Smooth muscle cell (in vitro differentiated cells): Measurements from ENCODE around the gene ABCC9. TPM values are rescaled to one million over a fixed set of nuclear protein-coding genes. Genes with fewer than 3 reads are reported as not detected.

Experiments
- DNase-seq: peaks from one replicate; lab custom pipeline; 2025; ENCODE audit not compliant: unreplicated experiment; lab: John Stamatoyannopoulos, UW
- H2AFZ ChIP-seq: fragments of 200-600 bp; sonication (generic); 2 replicates; pipeline ENCODE4 v1.6.0; 2016; ENCODE audit warnings: antibody characterized with exemption, low read depth, mild to moderate bottlenecking
- H3F3A ChIP-seq: fragments of 200-600 bp; sonication (generic); 2 replicates; pipeline ENCODE4 v1.6.0; 2017; ENCODE audit warnings: antibody characterized with exemption, low read depth
- H3K27ac ChIP-seq: fragments of 200-600 bp; sonication (generic); 2 replicates; pipeline ENCODE4 v1.5.1; 2016; ENCODE audit warnings: low read depth, mild to moderate bottlenecking
- H3K27me3 ChIP-seq: fragments of 200-600 bp; sonication (generic); 2 replicates; pipeline ENCODE4 v1.6.1; 2016; ENCODE audit warnings: low read depth, mild to moderate bottlenecking
- H3K36me3 ChIP-seq: fragments of 200-600 bp; sonication (generic); 2 replicates; pipeline ENCODE4 v1.5.1; 2016; ENCODE audit warnings: low read depth
- H3K4me1 ChIP-seq: fragments of 200-600 bp; sonication (generic); 2 replicates; pipeline ENCODE4 v1.5.1; 2016; ENCODE audit warnings: low read depth
- H3K4me2 ChIP-seq: fragments of 200-600 bp; sonication (generic); 2 replicates; pipeline ENCODE4 v1.6.0; 2016; ENCODE audit warnings: mild to moderate bottlenecking
- H3K4me3 ChIP-seq: fragments of 200-600 bp; sonication (generic); 2 replicates; pipeline ENCODE4 v1.5.1; 2016; ENCODE audit warnings: mild to moderate bottlenecking
- H3K79me2 ChIP-seq: fragments of 200-600 bp; sonication (generic); 2 replicates; pipeline ENCODE4 v1.6.0; 2016; ENCODE audit warnings: low read depth, mild to moderate bottlenecking
- H3K9ac ChIP-seq: fragments of 200-600 bp; sonication (generic); 2 replicates; pipeline ENCODE4 v1.6.0; 2016; ENCODE audit warnings: low read depth
- H3K9me3 ChIP-seq: fragments of 200-600 bp; sonication (generic); replicated peaks from 2 replicates; pipeline ENCODE4 v1.5.1; 2016; ENCODE audit warnings: low read depth
- H4K20me1 ChIP-seq: fragments of 200-600 bp; sonication (generic); 2 replicates; pipeline ENCODE4 v1.6.0; 2016; ENCODE audit warnings: low read depth
- CTCF ChIP-seq: fragments of 200-600 bp; sonication (generic); IDR thresholded peaks from 2 replicates; pipeline ENCODE4 v1.5.1; 2017; ENCODE audit warnings: borderline replicate concordance, mild to moderate bottlenecking, antibody characterized with exemption; ENCODE audit not compliant: insufficient read depth, poor library complexity, severe bottlenecking
- WGBS: methylation state at CpG from one replicate; pipeline ENCODE4 v1.1.7; 2016; ENCODE audit warnings: low lambda C conversion rate; 5-methylcytosine and 5-hydroxymethylcytosine counted together
- polyA plus RNA-seq: library from polyadenylated mRNA; unstranded; fragments of >200 nt; fragmentation: Nextera tagmentation; extraction: Ambion mirVana; gene quantifications from 2 replicates; pipeline ENCODE4 v1.2.1, GENCODE V29; 2016
- total RNA-seq: library from RNA; depleted of rRNA; stranded (reverse); fragments of >200 nt; gene quantifications from 2 replicates; pipeline ENCODE4 v1.2.3, GENCODE V29; 2014

Gene ABCC9
- total and polyA plus RNA-seq, 2 experiments from 2014 or later = 0.22 TPM; not detected in 1

DNA sequence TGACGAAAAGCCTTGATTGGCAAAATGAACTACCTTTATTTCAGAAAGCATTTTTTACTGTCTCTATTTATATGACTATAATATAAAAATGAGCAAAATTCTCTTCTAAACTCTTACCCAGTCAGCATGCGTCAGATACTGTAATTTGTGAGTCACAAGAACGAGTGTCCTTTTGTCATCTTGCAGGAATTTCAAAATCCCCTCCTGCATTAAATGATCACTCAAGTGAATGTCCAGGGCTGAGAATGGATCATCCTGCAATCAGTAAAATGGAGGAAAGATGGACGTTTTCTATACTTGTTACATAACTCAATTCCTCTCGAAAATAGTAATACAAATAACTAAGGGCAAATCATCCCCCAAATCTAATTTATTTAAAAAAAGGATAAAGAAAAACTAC, 89.0 kb downstream of the ABCC9 start:
- H3K4me1 ChIP-seq = no peaks in the 10 kb centered on the region
- no peaks in the 10 kb centered on the region for H3K36me3 ChIP-seq
- no peak overlapping the region for H3K4me2 ChIP-seq
- no peak overlapping the region for H3K27ac ChIP-seq
- peak overlapping the region; percentile 33 for H2AFZ ChIP-seq
- DNase-seq = no peak
- H4K20me1 ChIP-seq = no peaks in the 10 kb centered on the region
- WGBS = 67% methylated on average over 5 of the region's 5 CpGs
- H3K79me2 ChIP-seq = no peaks in the 10 kb centered on the region
- no peaks in the 10 kb centered on the region for H3F3A ChIP-seq
- no peak overlapping the region for H3K4me3 ChIP-seq
- H3K9ac ChIP-seq = no peak overlapping the region
- no peak for TF ChIP-seq CTCF
- H3K27me3 ChIP-seq = no peaks in the 10 kb centered on the region
- H3K9me3 ChIP-seq = no peaks in the 10 kb centered on the region

GRCh38 chr12:21851151-21851550, 90.1 kb downstream of the ABCC9 start:
- WGBS = 85% methylated on average over 1 of the region's 1 CpG
- no peaks in the 10 kb centered on the region for H3K9me3 ChIP-seq
- DNase-seq = no peak
- no peaks in the 10 kb centered on the region for H3K27me3 ChIP-seq
- no peaks in the 10 kb centered on the region for H3F3A ChIP-seq
- H3K36me3 ChIP-seq = no peaks in the 10 kb centered on the region
- no peak overlapping the region for H3K4me3 ChIP-seq
- TF ChIP-seq CTCF = no peak
- no peak overlapping the region for H2AFZ ChIP-seq
- H3K79me2 ChIP-seq = no peaks in the 10 kb centered on the region
- no peak overlapping the region for H3K27ac ChIP-seq
- no peaks in the 10 kb centered on the region for H3K4me1 ChIP-seq
- no peak overlapping the region for H3K4me2 ChIP-seq
- H4K20me1 ChIP-seq = no peaks in the 10 kb centered on the region
- H3K9ac ChIP-seq = no peak overlapping the region

DNA sequence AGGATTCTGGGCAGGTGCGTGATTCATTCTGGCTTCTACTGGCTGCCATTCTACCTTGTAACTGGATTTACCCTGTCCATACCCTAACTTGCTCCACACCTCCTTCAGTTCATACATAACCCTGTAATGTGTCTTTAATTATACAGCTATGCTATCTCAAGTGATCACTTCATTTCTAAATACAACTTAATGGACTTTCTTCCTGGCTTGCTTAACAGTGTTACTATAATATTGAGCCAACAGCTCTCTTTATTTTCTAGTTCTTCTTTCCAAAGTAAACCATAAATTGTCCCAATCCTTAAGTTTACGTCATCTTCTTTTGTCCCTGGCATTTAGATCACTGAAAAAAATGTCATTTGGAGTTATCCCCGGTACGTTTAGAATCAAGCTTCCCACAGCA, 90.8 kb downstream of the ABCC9 start:
- DNase-seq = no peak
- Histone ChIP-seq H3K79me2 (no peaks in the 10 kb centered on the region), H3K9ac (no peak overlapping the region), H3K4me1 (no peaks in the 10 kb centered on the region), H3K27ac (no peak overlapping the region), H3F3A (no peaks in the 10 kb centered on the region), H4K20me1 (no peaks in the 10 kb centered on the region), H3K27me3 (no peaks in the 10 kb centered on the region), H3K36me3 (no peaks in the 10 kb centered on the region), H2AFZ (no peak overlapping the region), H3K4me3 (no peak overlapping the region), H3K4me2 (no peak overlapping the region), H3K9me3 (no peaks in the 10 kb centered on the region)
- TF ChIP-seq CTCF = no peak
- WGBS = 74% methylated on average over 4 of the region's 4 CpGs

DNA sequence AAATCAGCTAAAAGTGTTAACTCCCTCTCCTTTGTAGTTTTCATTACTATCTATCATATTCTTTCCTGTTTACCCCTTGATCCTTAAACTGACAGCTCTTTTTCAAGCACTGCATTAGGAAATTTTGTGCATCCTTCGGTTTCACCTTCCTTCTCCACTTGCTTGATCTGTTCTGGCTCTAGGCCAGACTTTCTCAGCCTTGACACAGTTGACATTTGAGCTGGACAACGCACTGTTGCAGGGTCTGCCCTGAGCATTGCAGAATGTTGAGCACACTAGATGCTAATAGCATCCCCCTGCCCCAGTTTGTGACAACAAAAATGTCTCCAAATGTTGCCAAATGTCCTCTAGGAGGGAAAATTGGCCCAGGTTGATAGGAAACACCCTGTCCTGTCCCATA, 91.3 kb downstream of the ABCC9 start:
- H3K9me3 ChIP-seq = no peaks in the 10 kb centered on the region
- no peaks in the 10 kb centered on the region for H3K36me3 ChIP-seq
- H3K4me1 ChIP-seq = no peaks in the 10 kb centered on the region
- TF ChIP-seq CTCF = no peak
- H3K79me2 ChIP-seq = no peaks in the 10 kb centered on the region
- H3K27me3 ChIP-seq = no peaks in the 10 kb centered on the region
- no peak overlapping the region for H3K27ac ChIP-seq
- no peak overlapping the region for H3K9ac ChIP-seq
- no peak overlapping the region for H2AFZ ChIP-seq
- no peak overlapping the region for H3K4me3 ChIP-seq
- no peak for DNase-seq
- H3F3A ChIP-seq = no peaks in the 10 kb centered on the region
- no peaks in the 10 kb centered on the region for H4K20me1 ChIP-seq
- 92% methylated on average over 2 of the region's 2 CpGs for WGBS
- no peak overlapping the region for H3K4me2 ChIP-seq
